GM18868 (cell line): Measurements from ENCODE around the gene GDI1.

ENCODE experiments used
- ATAC-seq: cut with Tn5 transposase; IDR thresholded peaks from one replicate; pipeline ENCODE4 v1.9.1; 2021; ENCODE audit warnings: mild to moderate bottlenecking, moderate library complexity; ENCODE audit not compliant: unreplicated experiment

The GDI1 gene

DNA sequence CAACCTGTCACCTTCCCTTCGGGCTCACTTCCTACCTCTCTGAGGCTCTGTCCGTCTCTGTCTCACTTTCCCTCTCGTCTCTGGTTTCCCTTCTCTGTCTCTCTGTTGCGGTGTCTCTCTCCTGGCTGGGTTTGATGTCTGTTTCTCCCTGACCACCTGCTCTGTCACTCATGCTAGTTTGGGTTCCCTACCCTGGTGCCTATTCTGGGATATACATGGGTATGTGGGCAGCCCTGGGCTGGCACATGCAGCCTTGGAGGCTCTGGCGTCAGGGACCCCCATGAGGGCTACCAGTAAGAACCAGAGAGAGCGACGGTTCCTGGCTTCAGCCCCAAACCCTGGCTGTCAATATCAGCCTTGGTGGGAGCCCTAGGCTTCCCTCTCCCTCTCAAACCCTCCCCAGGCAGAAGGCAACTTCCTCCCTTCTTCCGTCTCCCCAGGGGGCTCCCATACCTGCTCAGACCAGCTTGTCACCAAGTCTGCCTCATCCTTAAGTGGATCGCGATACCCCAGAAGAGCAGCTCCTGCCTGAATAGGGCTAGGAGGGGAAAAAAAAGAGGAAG is 28.2 kb upstream of the GDI1 start:
- no peak for ATAC-seq

DNA sequence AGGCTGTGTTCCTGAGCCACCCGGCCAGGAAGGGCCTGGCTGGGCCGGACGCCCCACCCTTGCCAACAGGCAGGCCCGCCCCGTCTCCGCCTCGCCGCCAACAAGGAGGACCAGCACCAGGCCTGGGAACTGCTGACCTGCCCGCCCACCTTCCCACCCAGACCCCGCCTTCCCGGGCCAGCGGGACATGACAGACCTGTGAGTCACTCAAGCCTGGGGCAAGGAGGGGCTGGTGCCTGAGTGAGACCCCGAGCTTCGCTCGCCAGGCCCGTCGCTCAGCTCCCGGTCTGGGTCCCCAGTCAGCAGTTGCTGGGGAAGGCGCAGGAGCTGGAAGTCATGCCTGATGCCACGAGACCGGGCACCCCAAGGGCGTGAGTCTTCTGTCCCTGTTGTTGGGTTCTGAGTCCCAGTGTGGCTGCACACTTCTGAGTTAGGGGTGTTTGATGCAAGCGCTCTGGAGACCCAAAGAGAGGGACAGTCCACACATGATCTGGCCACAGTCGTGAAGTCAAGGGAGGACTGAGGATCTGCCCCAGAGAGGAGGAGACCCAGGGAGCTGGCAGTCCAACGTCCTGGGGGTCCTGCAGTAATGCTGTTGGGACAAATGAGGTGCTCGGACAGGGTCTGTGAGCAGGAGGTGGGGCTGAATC is 27.6 kb upstream of the GDI1 start, which contains the start of gene DNASE1L1:
TSS of gene DNASE1L1 (minus strand) at position 33 of the 650 bp plus-strand sequence. CDS start 3,686 bp downstream, outside the sequence.
- no peak for ATAC-seq

GRCh38 chrX:154411981-154412340 is 25.0 kb upstream of the GDI1 start:
- peak; percentile 62 for ATAC-seq

DNA sequence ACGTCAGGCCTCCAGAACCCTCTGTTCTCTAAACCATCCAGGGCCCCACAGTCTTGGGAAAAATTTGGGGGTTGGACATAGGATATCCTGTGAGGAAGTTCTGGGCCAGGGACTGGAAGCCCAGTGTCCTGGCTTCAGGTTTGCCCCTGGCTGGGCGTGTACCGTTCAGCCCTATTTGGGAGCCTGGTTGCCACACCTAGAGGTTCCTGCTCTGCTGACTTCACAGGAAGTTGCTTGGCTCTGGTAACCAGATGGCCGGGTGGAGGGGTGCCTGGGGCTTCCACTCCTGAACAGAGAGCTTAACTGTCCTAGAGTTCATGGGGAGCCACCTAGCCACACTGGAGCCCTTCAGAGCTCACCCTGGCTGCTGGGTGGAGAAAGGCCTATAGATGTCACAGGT is 24.5 kb upstream of the GDI1 start:
- ATAC-seq = no peak

DNA sequence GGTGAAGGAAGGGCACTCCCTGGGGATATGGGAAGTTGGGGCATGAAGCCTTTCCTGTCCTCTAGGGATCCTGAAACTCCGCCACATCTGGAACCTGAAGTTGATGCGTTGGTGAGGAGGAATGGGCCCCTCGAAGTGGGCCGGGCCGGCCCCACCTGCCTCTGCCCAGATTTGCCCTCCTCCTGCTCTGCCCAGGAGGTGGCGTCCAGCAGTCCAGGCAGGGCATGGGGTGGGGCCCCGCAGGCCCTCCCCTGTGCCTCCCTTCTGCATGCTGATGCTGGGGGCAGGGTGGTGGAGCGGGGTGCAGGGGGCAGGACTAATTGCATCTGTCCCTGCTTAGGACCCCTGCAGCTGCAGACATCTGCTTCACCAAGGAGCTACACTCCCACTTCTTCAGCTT is 23.8 kb upstream of the GDI1 start:
- ATAC-seq = no peak

- no peak for ATAC-seq
Measured at GRCh38 chrX:154417157-154417556, 19.8 kb upstream of the GDI1 start.

DNA sequence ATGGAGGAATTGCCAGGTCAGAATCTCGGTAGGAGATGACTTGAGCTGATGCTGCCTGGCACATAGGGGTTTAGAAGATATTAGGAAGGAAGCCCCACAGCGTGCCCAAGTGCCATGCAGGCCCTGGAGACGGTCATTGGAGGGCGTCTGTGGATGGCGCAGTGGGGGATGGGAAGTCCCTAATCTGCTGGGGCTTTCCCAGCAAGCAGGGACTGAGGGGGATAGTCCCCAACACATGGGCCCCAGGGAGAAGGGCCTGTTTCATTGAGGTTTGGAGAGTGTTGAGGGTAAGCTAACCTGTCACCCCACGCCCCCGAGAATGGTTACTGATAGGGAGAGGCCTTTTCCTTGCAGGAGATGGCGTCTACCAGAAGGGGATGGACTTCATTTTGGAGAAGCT is 17.8 kb upstream of the GDI1 start:
- no peak for ATAC-seq

- ATAC-seq = no peak
Measured at GRCh38 chrX:154419688-154420401, 17.1 kb upstream of the GDI1 start.

DNA sequence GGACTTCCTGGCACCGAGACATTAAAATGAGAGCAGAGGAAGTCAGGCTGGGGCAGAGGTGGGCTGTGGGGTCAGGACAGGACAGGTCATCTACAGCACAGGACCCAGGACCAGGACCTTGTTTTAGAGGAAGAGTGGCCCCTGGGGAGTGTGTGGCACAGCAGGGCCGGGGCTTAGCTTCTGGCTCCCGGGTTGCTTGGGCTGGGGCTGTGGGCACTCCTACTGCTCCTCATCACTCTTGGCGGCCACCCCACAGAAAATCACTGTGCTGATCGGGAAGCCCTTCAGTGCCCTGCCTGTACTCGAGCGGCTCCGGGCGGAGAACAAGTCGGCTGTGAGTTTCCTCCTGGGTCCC is 16.6 kb upstream of the GDI1 start:
- no peak for ATAC-seq

DNA sequence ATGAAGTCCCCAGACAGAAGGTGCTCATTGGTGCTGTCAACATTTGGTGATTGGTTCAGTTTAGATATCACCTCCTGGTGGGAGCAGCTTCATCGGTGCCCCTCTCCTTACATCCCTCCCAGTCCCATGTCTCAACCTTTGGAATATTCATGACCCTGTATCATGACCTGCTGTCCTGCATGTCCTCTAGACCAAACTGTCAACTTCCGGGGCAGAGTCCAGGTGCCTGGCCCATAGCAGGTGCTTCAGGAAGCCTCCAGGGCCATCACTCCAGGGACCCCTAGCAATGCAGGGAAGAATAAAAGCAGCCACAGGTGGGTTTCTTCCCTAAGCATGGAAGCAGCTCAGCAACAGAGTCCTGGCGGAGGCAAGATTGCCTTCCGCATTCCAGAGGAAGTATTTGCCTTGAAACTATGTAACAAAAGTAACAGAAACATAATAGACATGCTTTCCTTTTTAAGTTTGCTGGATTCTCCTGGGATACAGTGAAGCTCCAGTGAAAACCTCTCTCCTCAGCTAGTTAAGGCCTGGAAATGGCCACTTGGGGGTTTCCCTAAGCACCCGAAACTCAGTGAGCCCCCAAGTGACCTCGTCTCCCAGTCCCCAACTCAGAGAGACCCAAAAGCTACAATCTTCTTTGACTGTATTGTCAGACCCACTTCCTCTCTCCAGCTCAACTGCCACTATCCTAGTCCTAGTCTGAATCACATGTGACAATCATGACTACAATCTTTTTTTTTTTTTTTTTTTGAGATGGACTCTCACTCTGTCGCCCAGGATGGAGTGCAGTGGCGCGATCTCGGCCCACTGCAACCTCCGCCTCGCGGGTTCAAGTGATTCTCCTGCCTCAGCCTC is 9.8 kb upstream of the GDI1 start:
- no peak for ATAC-seq

DNA sequence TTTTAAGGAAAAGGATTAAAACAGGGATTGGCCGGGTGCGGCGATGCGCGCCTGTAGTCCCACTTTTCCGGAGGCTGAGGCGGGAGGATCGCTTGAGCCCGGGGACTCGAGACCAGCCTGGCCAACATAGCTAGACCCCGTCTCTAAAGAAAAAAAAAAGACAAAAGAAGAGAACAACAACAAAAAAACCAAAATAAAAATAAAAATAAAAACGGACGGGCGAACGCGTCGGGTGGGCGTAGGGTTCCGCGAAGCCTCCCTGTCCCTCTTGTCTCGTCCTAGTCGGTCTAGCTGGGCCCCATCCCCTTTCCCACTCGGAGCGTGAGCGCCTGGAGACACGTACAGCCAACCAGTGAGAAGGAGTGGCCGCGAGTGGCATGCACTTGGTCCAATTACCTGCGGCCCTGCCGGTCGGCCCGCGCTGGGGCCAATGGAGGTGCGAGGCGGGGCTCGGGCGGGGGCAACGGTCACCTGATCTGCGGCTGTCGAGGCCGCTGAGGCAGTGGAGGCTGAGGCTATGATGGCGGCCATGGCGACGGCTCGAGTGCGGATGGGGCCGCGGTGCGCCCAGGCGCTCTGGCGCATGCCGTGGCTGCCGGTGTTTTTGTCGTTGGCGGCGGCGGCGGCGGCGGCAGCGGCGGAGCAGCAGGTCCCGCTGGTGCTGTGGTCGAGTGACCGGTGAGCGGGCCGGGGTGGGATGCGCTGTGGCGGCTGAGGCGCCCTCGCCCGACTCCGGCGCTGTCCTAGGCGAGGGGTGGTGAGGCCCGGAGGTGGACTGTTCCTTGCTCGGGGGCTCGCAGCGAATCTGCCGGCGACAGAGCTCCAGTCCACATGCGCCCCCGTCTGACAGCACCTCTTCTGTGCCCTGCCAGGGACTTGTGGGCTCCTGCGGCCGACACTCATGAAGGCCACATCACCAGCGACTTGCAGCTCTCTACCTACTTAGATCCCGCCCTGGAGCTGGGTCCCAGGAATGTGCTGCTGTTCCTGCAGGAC is 8.5 kb upstream of the GDI1 start, which contains the start of gene ATP6AP1:
TSS of gene ATP6AP1 (plus strand) at position 502 of the 996 bp plus-strand sequence. CDS start at position 518, 16 bp downstream.
- peak; percentile 96 for ATAC-seq

DNA sequence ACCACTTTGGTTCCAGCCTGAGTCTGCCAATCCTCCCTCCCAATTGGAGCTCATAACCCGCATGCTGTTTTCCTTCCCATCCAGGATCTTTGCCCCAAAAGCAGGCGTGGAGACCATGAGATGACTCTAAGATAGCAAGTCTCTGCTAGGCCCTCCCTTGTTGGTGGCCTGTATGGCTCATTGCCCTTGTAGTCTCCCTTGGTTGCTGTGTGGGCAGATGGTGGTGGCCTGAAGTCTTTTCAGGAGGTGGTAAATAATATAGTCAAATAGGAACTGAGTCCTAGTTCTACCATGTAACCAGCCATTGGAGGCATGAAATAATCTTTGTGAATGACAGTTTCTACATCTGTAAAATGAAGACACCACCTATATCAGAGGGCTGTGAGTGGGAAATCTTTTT is 7.2 kb upstream of the GDI1 start:
- no peak for ATAC-seq

GRCh38 chrX:154430479-154430878 is 6.5 kb upstream of the GDI1 start:
- ATAC-seq = no peak

- ATAC-seq = no peak
Measured at GRCh38 chrX:154430916-154431315, 6.0 kb upstream of the GDI1 start.

GRCh38 chrX:154431341-154431740 is 5.6 kb upstream of the GDI1 start:
- no peak for ATAC-seq

DNA sequence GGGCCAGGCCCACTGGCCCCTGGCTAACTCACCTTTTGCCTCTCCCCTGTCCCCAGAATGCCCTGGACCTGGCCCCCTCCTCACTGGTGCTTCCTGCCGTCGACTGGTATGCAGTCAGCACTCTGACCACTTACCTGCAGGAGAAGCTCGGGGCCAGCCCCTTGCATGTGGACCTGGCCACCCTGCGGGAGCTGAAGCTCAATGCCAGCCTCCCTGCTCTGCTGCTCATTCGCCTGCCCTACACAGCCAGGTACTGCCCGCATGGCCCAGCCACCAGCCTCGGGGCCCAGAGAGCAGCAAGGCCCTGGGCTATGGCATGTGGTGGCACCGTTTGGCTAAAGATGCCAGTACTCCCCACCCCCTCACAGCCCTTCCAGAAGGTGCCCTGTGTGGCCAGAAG is 4.7 kb upstream of the GDI1 start:
- no peak for ATAC-seq

DNA sequence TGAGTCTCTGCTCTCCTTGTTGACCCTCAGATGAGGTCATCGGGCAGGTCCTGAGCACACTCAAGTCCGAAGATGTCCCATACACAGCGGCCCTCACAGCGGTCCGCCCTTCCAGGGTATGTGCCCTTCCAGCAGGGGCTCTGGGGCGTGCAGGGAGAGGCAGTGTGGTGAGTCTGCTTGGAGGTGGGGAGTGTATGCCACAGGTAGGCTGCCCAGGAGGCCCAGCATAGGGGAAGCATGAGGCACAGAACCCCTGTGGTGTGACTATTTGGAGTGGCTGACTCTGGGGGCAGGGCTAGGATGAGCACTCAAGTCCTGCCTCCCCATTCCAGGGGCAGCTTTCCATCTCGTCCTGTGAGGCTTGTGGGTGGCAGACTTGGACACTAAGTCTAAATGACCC is 3.3 kb upstream of the GDI1 start:
- ATAC-seq = no peak

GRCh38 chrX:154434394-154435168 is 2.4 kb upstream of the GDI1 start:
- ATAC-seq = no peak

GRCh38 chrX:154435171-154435733 is 1.7 kb upstream of the GDI1 start:
- no peak for ATAC-seq
